Testis (tissue), 2 donors: Measurements from ENCODE around the gene ORM1.
"Not testable (repeated sequence)": the region's sequence is repeated elsewhere in the genome, so short reads cannot be mapped to it uniquely, and the experiment has no call there.

Source experiments
- POLR2A ChIP-seq: fragments of 450-650 bp; IDR thresholded peaks from one replicate; pipeline ENCODE4 v1.6.1; 2017; ENCODE audit warnings: antibody characterized with exemption, mild to moderate bottlenecking, moderate library complexity
- TF ChIP-seq, protein P1 (sequence below), 3 experiments: fragments of 450-650 bp in 2 of 3; fragments of 200-600 bp in 1 of 3; sonication (generic) in 1 of 3; IDR thresholded peaks; one replicate each; pipeline ENCODE4 v1.5.1; 2016 to 2019; ENCODE audit warnings: antibody characterized with exemption in 3 of 3, mild to moderate bottlenecking in 2 of 3, moderate library complexity in 1 of 3

DNA sequence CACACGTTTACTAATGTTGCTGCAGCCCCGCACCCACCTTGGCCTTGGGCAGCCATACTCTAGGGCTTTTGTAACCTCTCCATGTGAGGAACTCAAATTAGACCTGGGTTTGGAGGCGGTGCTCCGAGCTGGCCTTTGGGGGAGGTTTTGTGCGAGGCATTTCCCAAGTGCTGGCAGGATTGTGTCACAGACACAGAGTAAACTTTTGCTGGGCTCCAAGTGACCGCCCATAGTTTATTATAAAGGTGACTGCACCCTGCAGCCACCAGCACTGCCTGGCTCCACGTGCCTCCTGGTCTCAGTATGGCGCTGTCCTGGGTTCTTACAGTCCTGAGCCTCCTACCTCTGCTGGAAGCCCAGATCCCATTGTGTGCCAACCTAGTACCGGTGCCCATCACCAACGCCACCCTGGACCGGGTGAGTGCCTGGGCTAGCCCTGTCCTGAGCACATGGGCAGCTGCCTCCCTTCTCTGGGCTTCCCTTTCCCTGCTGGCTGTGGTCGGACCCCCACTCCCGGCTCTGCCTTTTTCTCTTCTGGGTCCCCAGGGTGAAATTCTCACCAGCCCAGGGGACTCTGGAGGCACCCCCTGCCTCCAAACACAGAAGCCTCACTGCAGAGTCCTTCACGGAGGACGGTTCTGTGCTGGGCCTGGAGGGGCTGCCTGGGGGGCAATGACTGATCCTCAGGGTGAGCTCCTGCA lies at the start of gene ORM1:
- TF ChIP-seq, protein P1, sequence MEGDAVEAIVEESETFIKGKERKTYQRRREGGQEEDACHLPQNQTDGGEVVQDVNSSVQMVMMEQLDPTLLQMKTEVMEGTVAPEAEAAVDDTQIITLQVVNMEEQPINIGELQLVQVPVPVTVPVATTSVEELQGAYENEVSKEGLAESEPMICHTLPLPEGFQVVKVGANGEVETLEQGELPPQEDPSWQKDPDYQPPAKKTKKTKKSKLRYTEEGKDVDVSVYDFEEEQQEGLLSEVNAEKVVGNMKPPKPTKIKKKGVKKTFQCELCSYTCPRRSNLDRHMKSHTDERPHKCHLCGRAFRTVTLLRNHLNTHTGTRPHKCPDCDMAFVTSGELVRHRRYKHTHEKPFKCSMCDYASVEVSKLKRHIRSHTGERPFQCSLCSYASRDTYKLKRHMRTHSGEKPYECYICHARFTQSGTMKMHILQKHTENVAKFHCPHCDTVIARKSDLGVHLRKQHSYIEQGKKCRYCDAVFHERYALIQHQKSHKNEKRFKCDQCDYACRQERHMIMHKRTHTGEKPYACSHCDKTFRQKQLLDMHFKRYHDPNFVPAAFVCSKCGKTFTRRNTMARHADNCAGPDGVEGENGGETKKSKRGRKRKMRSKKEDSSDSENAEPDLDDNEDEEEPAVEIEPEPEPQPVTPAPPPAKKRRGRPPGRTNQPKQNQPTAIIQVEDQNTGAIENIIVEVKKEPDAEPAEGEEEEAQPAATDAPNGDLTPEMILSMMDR (IDR thresholded peaks at IDR 0.05) = not testable (repeated sequence)
- not testable (repeated sequence) for TF ChIP-seq POLR2A
